HEK293 (cell line): ENCODE data around the gene RGSL1.

Experiments used
- BCL11A ChIP-seq: fragments of 450-650 bp; formaldehyde crosslinking; IDR thresholded peaks from 2 replicates; pipeline ENCODE4 v1.5.1; 2016; ENCODE audit warnings: low read depth, missing biosample characterization, missing genetic modification characterization
- HOXA7 ChIP-seq: sonication (generic); formaldehyde crosslinking; IDR thresholded peaks from 2 replicates; pipeline ENCODE4 v1.8.1; 2022; ENCODE audit warnings: missing genetic modification reagents, borderline replicate concordance
- ZNF133 ChIP-seq: fragments of 450-650 bp; formaldehyde crosslinking; IDR thresholded peaks from 2 replicates; pipeline ENCODE4 v1.5.1; 2016; ENCODE audit warnings: missing biosample characterization, missing genetic modification characterization
- ZNF146 ChIP-seq: fragments of 450-650 bp; formaldehyde crosslinking; IDR thresholded peaks from 2 replicates; pipeline ENCODE4 v1.5.1; 2016; ENCODE audit warnings: missing biosample characterization, missing genetic modification characterization
- ZNF202 ChIP-seq: fragments of 450-650 bp; formaldehyde crosslinking; IDR thresholded peaks from 2 replicates; pipeline ENCODE4 v1.5.1; 2016; ENCODE audit warnings: missing biosample characterization, missing genetic modification characterization, borderline replicate concordance
- ZNF211 ChIP-seq: fragments of 450-650 bp; formaldehyde crosslinking; IDR thresholded peaks from 2 replicates; pipeline ENCODE4 v1.5.1; 2016; ENCODE audit warnings: low read depth, missing biosample characterization, missing genetic modification characterization
- ZNF23 ChIP-seq: fragments of 450-650 bp; formaldehyde crosslinking; IDR thresholded peaks from 2 replicates; pipeline ENCODE4 v1.5.1; 2016; ENCODE audit warnings: missing biosample characterization, missing genetic modification characterization, borderline replicate concordance
- ZNF629 ChIP-seq: fragments of 450-650 bp; formaldehyde crosslinking; IDR thresholded peaks from 2 replicates; pipeline ENCODE4 v1.5.1; 2017; ENCODE audit warnings: missing biosample characterization, missing genetic modification characterization
- ZNF677 ChIP-seq: fragments of 450-650 bp; IDR thresholded peaks from 2 replicates; pipeline ENCODE4 v1.5.0; 2018; ENCODE audit warnings: missing biosample characterization, mild to moderate bottlenecking, missing genetic modification characterization, moderate library complexity
- TF ChIP-seq, protein P1 (sequence below): fragments of 450-650 bp; formaldehyde crosslinking; IDR thresholded peaks from 2 replicates; pipeline ENCODE4 v1.5.1; 2016; ENCODE audit warnings: missing biosample characterization, missing genetic modification characterization
- TF ChIP-seq, protein P2 (sequence below): fragments of 450-650 bp; formaldehyde crosslinking; IDR thresholded peaks from 2 replicates; pipeline ENCODE4 v1.5.1; 2016; ENCODE audit warnings: missing biosample characterization, missing genetic modification characterization
- TF ChIP-seq, protein P3 (sequence below): fragments of 450-650 bp; formaldehyde crosslinking; optimal IDR thresholded peaks from 2 replicates; pipeline ENCODE3; 2016; ENCODE audit warnings: missing biosample characterization, mild to moderate bottlenecking, missing genetic modification characterization
- TF ChIP-seq, protein P4 (sequence below): fragments of 450-650 bp; formaldehyde crosslinking; IDR thresholded peaks from 2 replicates; pipeline ENCODE4 v1.5.1; 2016; ENCODE audit warnings: missing biosample characterization, missing genetic modification characterization
- TF ChIP-seq, protein P5 (sequence below): fragments of 450-650 bp; formaldehyde crosslinking; IDR thresholded peaks from 2 replicates; pipeline ENCODE4 v1.5.1; 2016; ENCODE audit warnings: missing biosample characterization, missing genetic modification characterization, borderline replicate concordance

DNA sequence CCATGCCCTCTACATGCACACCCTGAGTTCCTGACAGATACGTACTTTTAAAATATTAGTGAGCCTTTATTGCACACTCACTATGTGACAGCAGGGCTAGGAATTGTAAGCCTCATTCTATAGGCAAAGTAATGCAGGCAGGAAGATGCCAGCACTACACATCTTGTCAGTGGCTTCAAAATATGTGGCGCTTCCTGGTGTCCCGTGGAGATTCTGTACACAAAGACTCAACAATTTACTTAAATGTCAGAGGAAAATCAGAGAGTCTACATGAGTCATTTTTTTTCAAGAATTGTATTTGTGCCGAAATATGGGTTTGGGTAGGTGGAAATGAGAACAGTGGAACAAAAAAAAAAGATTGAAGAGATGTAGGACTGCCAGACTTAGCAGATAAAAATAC is 111.5 kb downstream of the RGSL1 start:
- TF ChIP-seq ZNF629 (tag by site-specific recombination) (no peak), HOXA7 (CRISPR knock-in tag) (no peak), ZNF211 (tag by site-specific recombination) (no peak), ZNF677 (tag by site-specific recombination) (no peak), BCL11A (tag by site-specific recombination) (no peak), ZNF23 (no peak), ZNF146 (no peak), ZNF133 (no peak), ZNF202 (tag by site-specific recombination) (no peak)
- TF ChIP-seq, protein P1, sequence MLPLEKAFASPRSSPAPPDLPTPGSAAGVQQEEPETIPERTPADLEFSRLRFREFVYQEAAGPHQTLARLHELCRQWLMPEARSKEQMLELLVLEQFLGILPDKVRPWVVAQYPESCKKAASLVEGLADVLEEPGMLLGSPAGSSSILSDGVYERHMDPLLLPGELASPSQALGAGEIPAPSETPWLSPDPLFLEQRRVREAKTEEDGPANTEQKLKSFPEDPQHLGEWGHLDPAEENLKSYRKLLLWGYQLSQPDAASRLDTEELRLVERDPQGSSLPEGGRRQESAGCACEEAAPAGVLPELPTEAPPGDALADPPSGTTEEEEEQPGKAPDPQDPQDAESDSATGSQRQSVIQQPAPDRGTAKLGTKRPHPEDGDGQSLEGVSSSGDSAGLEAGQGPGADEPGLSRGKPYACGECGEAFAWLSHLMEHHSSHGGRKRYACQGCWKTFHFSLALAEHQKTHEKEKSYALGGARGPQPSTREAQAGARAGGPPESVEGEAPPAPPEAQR (tag by site-specific recombination) = no peak
- TF ChIP-seq, protein P2, sequence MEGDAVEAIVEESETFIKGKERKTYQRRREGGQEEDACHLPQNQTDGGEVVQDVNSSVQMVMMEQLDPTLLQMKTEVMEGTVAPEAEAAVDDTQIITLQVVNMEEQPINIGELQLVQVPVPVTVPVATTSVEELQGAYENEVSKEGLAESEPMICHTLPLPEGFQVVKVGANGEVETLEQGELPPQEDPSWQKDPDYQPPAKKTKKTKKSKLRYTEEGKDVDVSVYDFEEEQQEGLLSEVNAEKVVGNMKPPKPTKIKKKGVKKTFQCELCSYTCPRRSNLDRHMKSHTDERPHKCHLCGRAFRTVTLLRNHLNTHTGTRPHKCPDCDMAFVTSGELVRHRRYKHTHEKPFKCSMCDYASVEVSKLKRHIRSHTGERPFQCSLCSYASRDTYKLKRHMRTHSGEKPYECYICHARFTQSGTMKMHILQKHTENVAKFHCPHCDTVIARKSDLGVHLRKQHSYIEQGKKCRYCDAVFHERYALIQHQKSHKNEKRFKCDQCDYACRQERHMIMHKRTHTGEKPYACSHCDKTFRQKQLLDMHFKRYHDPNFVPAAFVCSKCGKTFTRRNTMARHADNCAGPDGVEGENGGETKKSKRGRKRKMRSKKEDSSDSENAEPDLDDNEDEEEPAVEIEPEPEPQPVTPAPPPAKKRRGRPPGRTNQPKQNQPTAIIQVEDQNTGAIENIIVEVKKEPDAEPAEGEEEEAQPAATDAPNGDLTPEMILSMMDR (tag by site-specific recombination) = no peak
- TF ChIP-seq, protein P3, sequence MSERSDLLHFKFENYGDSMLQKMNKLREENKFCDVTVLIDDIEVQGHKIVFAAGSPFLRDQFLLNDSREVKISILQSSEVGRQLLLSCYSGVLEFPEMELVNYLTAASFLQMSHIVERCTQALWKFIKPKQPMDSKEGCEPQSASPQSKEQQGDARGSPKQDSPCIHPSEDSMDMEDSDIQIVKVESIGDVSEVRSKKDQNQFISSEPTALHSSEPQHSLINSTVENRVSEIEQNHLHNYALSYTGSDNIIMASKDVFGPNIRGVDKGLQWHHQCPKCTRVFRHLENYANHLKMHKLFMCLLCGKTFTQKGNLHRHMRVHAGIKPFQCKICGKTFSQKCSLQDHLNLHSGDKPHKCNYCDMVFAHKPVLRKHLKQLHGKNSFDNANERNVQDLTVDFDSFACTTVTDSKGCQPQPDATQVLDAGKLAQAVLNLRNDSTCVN (tag by site-specific recombination) = no peak
- TF ChIP-seq, protein P4, sequence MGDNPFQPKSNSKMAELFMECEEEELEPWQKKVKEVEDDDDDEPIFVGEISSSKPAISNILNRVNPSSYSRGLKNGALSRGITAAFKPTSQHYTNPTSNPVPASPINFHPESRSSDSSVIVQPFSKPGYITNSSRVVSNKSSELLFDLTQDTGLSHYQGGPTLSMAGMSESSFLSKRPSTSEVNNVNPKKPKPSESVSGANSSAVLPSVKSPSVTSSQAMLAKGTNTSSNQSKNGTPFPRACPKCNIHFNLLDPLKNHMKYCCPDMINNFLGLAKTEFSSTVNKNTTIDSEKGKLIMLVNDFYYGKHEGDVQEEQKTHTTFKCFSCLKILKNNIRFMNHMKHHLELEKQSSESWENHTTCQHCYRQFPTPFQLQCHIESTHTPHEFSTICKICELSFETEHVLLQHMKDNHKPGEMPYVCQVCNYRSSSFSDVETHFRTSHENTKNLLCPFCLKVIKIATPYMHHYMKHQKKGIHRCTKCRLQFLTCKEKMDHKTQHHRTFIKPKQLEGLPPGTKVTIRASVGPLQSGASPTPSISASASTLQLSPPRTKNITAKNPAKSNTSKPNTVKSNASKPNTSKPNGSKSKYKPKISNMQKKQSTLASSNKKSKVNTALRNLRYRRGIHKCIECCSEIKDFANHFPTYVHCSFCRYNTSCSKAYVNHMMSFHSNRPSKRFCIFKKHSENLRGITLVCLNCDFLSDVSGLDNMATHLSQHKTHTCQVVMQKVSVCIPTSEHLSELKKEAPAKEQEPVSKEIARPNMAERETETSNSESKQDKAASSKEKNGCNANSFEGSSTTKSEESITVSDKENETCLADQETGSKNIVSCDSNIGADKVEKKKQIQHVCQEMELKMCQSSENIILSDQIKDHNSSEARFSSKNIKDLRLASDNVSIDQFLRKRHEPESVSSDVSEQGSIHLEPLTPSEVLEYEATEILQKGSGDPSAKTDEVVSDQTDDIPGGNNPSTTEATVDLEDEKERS = no peak
- TF ChIP-seq, protein P5, sequence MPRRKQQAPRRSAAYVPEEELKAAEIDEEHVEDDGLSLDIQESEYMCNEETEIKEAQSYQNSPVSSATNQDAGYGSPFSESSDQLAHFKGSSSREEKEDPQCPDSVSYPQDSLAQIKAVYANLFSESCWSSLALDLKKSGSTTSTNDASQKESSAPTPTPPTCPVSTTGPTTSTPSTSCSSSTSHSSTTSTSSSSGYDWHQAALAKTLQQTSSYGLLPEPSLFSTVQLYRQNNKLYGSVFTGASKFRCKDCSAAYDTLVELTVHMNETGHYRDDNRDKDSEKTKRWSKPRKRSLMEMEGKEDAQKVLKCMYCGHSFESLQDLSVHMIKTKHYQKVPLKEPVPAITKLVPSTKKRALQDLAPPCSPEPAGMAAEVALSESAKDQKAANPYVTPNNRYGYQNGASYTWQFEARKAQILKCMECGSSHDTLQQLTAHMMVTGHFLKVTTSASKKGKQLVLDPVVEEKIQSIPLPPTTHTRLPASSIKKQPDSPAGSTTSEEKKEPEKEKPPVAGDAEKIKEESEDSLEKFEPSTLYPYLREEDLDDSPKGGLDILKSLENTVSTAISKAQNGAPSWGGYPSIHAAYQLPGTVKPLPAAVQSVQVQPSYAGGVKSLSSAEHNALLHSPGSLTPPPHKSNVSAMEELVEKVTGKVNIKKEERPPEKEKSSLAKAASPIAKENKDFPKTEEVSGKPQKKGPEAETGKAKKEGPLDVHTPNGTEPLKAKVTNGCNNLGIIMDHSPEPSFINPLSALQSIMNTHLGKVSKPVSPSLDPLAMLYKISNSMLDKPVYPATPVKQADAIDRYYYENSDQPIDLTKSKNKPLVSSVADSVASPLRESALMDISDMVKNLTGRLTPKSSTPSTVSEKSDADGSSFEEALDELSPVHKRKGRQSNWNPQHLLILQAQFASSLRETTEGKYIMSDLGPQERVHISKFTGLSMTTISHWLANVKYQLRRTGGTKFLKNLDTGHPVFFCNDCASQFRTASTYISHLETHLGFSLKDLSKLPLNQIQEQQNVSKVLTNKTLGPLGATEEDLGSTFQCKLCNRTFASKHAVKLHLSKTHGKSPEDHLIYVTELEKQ (tag by site-specific recombination) = no peak
